Activated naive CD8-positive, alpha-beta T cell treated with anti-CD3 and anti-CD28 coated beads for 36 hours (primary cell): Measurements from ENCODE around the gene ARHGAP12. TPM values are rescaled to one million over a fixed set of nuclear protein-coding genes. Genes with fewer than 3 reads are reported as not detected.

Experiments used
- DNase-seq: peaks from one replicate; pipeline ENCODE4 v3.0.0; 2021
- H3K27ac Mint-ChIP-seq: one replicate; pipeline ENCODE4 v1.8.0; 2022; ENCODE audit warnings: mild to moderate bottlenecking, moderate library complexity, mixed read lengths
- H3K27me3 Mint-ChIP-seq: one replicate; pipeline ENCODE4 v1.8.0; 2022; ENCODE audit warnings: mild to moderate bottlenecking, mixed read lengths
- H3K36me3 Mint-ChIP-seq: one replicate; pipeline ENCODE4 v1.8.0; 2021; ENCODE audit warnings: mild to moderate bottlenecking, mixed read lengths
- H3K4me1 Mint-ChIP-seq: one replicate; pipeline ENCODE4 v1.8.0; 2021; ENCODE audit warnings: mixed read lengths
- H3K4me3 Mint-ChIP-seq: one replicate; pipeline ENCODE4 v1.8.0; 2022; ENCODE audit warnings: mild to moderate bottlenecking, moderate library complexity, mixed read lengths
- H3K9me3 Mint-ChIP-seq: one replicate; pipeline ENCODE4 v1.8.0; 2022; ENCODE audit warnings: mixed read lengths
- total RNA-seq, 2 experiments: library from RNA; stranded (reverse); gene quantifications; one replicate each; pipeline ENCODE4 v1.2.3, GENCODE V29; 2021

The ARHGAP12 gene
- total RNA-seq, 2 experiments from 2014 or later, result 2.8 to 3.4 TPM

DNA sequence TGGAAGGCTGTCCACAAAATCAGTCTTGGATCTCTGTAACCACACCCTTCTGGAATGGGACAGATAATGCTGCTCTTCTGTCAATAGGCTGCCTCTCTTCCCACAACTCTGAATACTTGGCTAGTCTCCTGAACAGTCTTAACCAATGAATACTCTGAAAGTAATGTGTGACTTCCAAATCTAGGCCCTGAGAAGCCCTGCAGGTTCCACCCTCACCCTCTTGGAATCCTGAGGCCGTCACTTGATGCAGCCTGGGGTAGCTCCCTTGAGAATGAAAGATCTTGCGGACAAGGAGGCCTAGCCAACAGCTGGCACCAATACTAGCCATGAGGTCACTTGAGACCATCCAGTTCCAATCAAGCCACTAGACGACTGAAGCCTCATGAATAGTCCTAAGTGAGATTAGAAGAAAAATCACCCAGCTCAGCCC lies 109.2 kb downstream of the ARHGAP12 start:
- no peaks in the 10 kb centered on the region for H3K36me3 Mint-ChIP-seq
- H3K4me1 Mint-ChIP-seq, result no peaks in the 10 kb centered on the region
- H3K27ac Mint-ChIP-seq, result no peak overlapping the region
- no peaks in the 10 kb centered on the region for H3K9me3 Mint-ChIP-seq
- no peak for DNase-seq
- H3K27me3 Mint-ChIP-seq, result no peaks in the 10 kb centered on the region
- no peak overlapping the region for H3K4me3 Mint-ChIP-seq

DNA sequence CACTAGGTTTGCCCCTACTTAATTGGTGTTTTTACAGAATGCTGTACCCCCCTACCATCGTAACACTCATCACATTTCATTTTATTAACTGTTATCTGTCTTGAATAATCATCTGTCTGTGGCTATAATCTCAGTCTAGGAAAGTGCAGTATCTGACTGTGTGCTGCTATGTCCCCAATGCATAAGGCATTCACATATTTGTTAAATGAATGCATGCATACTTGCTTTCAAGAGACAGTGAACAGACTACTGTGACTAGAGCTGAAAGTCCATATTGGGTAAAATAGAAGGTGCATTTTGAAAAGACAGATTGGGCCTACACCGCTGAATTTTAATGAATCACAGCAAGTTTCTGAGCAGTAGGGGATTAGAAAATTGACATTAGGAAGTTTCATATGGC lies 112.3 kb downstream of the ARHGAP12 start:
- no peak overlapping the region for H3K4me3 Mint-ChIP-seq
- H3K36me3 Mint-ChIP-seq, result no peaks in the 10 kb centered on the region
- no peaks in the 10 kb centered on the region for H3K27me3 Mint-ChIP-seq
- DNase-seq, result no peak
- H3K4me1 Mint-ChIP-seq, result no peaks in the 10 kb centered on the region
- H3K9me3 Mint-ChIP-seq, result no peaks in the 10 kb centered on the region
- H3K27ac Mint-ChIP-seq, result no peak overlapping the region

DNA sequence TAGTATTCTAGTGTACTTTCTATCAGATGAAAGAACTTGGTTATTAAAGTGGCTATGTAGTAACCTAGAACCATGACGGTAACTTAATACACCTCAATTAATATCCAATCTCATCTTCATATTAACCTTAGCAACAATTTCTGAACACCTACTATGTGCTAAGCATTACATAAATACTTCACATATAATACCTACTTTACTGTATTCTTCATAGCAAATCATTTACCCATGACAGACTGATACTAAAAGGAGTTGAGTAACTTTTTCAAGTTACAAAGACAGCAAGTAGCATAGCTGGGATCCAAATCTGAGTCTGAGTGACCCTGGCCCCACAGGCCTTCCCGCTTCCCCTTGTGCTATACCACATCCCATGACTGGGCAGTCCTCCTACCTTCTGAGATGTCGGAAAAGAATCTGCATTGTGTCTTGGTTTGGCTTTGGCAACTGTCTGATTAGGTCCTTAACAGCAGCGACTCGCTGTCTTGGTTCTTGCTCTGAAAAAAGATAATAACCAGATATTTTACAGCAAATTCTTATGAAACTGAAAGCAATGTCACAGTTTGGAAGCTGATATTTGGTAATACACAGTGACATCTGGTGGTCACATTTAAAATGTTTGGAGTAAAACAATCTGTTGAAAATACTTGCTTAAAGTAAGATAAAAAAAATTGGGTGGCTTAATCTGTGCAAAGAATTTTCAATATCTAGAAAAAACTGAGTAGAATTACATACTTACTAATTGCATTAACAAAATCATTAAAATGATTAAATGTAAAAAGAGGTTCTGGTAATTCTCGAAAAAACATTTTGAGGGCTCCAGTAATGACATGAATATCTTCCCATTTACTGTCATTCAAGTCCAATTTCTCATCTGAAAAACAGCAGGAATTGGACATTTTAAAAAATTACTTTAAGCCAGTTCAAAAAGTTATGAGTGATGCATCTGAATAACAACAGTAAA lies 120.1 kb downstream of the ARHGAP12 start:
- Mint-ChIP-seq H3K9me3 (no peaks in the 10 kb centered on the region), H3K27me3 (no peaks in the 10 kb centered on the region), H3K36me3 (peaks cover 2% of the 10 kb centered on the region), H3K27ac (peak overlapping the region; percentile 66), H3K4me1 (peaks cover 5% of the 10 kb centered on the region), H3K4me3 (peak overlapping the region; percentile 55)
- DNase-seq, result peak; percentile 6

- DNase-seq, result no peak
- Mint-ChIP-seq H3K4me1 (peaks cover 6% of the 10 kb centered on the region), H3K36me3 (no peaks in the 10 kb centered on the region), H3K9me3 (no peaks in the 10 kb centered on the region), H3K4me3 (no peak overlapping the region), H3K27me3 (no peaks in the 10 kb centered on the region), H3K27ac (no peak overlapping the region)
Observed at GRCh38 chr10:31804352-31804810, 124.2 kb downstream of the ARHGAP12 start.

DNA sequence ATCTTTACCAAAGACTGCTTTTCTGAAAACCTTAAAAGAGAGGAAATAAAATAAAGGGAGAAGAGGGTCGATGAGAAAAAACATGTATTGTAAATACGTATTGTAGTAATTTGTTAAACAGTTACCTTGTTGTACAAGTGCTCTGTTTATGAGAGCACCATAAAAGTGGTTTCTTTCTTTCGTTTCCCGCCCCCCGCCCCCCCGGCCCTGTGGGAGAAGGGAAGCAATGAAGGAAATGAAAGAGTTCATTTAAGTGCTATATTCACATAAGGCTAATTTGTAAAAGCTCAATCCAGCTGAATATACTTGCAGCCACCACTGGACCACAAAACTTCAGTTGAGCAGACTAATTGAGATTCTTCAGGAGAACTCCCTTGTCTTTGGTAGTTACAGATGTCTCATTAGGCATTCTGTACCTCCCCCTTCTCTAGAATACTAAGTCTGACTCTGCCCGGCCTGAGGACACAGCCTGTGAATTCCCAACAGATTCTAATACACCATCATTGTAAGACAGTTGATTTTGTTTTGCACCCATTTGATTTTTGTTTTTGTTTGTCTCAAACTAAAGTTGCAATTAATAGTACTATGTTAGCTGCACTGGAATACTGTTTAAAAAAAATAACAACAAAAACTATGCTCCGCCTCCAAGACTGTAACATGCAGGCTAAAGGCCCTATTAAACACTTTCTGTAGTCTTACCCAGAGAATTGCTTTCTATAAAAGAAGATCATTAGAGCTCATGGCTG lies 124.9 kb downstream of the ARHGAP12 start:
- peaks cover 6% of the 10 kb centered on the region for H3K4me1 Mint-ChIP-seq
- no peaks in the 10 kb centered on the region for H3K9me3 Mint-ChIP-seq
- no peaks in the 10 kb centered on the region for H3K36me3 Mint-ChIP-seq
- H3K27ac Mint-ChIP-seq, result no peak overlapping the region
- no peaks in the 10 kb centered on the region for H3K27me3 Mint-ChIP-seq
- DNase-seq, result no peak
- no peak overlapping the region for H3K4me3 Mint-ChIP-seq

GRCh38 chr10:31799181-31799580 lies 129.4 kb downstream of the ARHGAP12 start:
- H3K27ac Mint-ChIP-seq, result no peak overlapping the region
- no peak overlapping the region for H3K4me3 Mint-ChIP-seq
- no peak for DNase-seq
- no peaks in the 10 kb centered on the region for H3K27me3 Mint-ChIP-seq
- H3K9me3 Mint-ChIP-seq, result no peaks in the 10 kb centered on the region
- H3K4me1 Mint-ChIP-seq, result peaks cover 2% of the 10 kb centered on the region
- H3K36me3 Mint-ChIP-seq, result no peaks in the 10 kb centered on the region

GRCh38 chr10:31792745-31793144 lies 135.9 kb downstream of the ARHGAP12 start:
- Mint-ChIP-seq H3K27me3 (peaks cover 16% of the 10 kb centered on the region), H3K4me1 (no peaks in the 10 kb centered on the region), H3K9me3 (peaks cover 7% of the 10 kb centered on the region), H3K27ac (no peak overlapping the region), H3K36me3 (no peaks in the 10 kb centered on the region), H3K4me3 (no peak overlapping the region)
- no peak for DNase-seq

DNA sequence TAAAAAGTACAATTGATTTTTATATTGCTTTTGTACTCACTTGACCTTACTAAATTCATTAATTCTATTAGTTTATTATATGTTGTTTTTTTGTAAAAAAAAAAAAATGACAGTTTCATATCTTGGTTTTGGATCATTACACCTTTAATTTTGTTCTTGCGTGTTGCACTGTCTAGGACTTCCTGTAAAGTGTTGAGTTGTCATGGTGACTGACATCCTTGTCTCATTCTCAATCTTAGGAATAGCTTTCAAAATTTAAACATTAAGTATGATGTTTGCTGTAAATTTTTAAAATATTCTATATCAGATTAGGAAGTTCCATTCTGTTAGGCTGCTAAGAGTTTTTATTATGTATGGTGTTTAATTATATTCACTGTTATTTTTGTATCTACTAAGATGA lies 139.1 kb downstream of the ARHGAP12 start:
- Mint-ChIP-seq H3K27me3 (peaks cover 16% of the 10 kb centered on the region), H3K4me3 (no peak overlapping the region), H3K36me3 (no peaks in the 10 kb centered on the region), H3K9me3 (peaks cover 7% of the 10 kb centered on the region), H3K4me1 (no peaks in the 10 kb centered on the region), H3K27ac (no peak overlapping the region)
- no peak for DNase-seq

- H3K27ac Mint-ChIP-seq, result no peak overlapping the region
- no peaks in the 10 kb centered on the region for H3K9me3 Mint-ChIP-seq
- no peaks in the 10 kb centered on the region for H3K27me3 Mint-ChIP-seq
- no peaks in the 10 kb centered on the region for H3K36me3 Mint-ChIP-seq
- no peak overlapping the region for H3K4me3 Mint-ChIP-seq
- no peak for DNase-seq
- H3K4me1 Mint-ChIP-seq, result no peaks in the 10 kb centered on the region
Observed at GRCh38 chr10:31782701-31783100, 145.9 kb downstream of the ARHGAP12 start.

DNA sequence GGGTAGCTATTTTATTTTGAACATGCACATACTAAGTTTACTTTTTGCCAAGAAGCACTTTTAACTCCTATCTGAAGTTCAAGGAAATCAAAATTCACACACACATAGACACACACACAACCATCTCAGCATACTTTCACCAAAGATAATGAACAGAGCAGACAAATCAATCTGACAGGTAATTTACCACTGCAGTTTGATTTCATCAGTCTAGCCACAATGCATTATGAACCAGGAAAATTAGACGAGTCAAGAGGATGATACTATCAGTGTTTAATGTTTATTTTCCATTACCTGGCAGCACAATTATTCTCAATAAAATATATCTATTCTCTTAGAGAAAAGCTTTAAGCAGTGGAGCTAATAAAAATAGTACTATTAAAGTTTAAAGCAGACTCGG lies 147.9 kb downstream of the ARHGAP12 start:
- H3K36me3 Mint-ChIP-seq, result no peaks in the 10 kb centered on the region
- no peak overlapping the region for H3K4me3 Mint-ChIP-seq
- no peak for DNase-seq
- H3K4me1 Mint-ChIP-seq, result no peaks in the 10 kb centered on the region
- H3K9me3 Mint-ChIP-seq, result peaks cover 2% of the 10 kb centered on the region
- no peaks in the 10 kb centered on the region for H3K27me3 Mint-ChIP-seq
- H3K27ac Mint-ChIP-seq, result no peak overlapping the region

- Mint-ChIP-seq H3K4me3 (no peak overlapping the region), H3K27ac (no peak overlapping the region), H3K36me3 (no peaks in the 10 kb centered on the region), H3K4me1 (no peaks in the 10 kb centered on the region), H3K27me3 (no peaks in the 10 kb centered on the region), H3K9me3 (peaks cover 2% of the 10 kb centered on the region)
- DNase-seq, result no peak
Observed at GRCh38 chr10:31778627-31779026, 150.0 kb downstream of the ARHGAP12 start.

DNA sequence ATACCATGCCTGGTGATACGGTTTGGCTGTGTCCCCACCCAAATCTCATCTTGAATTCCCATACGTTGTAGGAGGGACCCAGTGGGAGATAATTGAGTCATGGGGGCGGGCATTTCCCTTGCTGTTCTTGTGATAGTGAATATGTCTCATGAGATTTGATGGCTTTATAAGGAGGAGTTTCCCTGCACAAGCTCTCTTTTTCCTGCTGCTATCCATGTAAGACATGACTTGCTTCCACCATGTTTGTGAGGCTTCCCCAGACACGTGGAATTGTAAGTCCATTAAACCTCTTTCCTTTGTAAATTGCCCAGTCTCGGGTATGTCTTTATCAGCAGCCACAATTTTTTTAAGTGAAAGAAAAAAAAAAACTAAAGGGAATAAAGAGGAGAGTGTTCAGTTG lies 152.5 kb downstream of the ARHGAP12 start:
- no peak for DNase-seq
- H3K4me3 Mint-ChIP-seq, result no peak overlapping the region
- peaks cover 2% of the 10 kb centered on the region for H3K9me3 Mint-ChIP-seq
- H3K36me3 Mint-ChIP-seq, result no peaks in the 10 kb centered on the region
- no peak overlapping the region for H3K27ac Mint-ChIP-seq
- no peaks in the 10 kb centered on the region for H3K27me3 Mint-ChIP-seq
- H3K4me1 Mint-ChIP-seq, result no peaks in the 10 kb centered on the region

GRCh38 chr10:31774928-31775650 lies 153.5 kb downstream of the ARHGAP12 start:
- Mint-ChIP-seq H3K27ac (no peak overlapping the region), H3K4me1 (no peaks in the 10 kb centered on the region), H3K27me3 (no peaks in the 10 kb centered on the region), H3K36me3 (no peaks in the 10 kb centered on the region), H3K4me3 (no peak overlapping the region), H3K9me3 (peaks cover 2% of the 10 kb centered on the region)
- no peak for DNase-seq

- H3K4me1 Mint-ChIP-seq, result no peaks in the 10 kb centered on the region
- no peaks in the 10 kb centered on the region for H3K27me3 Mint-ChIP-seq
- H3K9me3 Mint-ChIP-seq, result peaks cover 2% of the 10 kb centered on the region
- H3K36me3 Mint-ChIP-seq, result no peaks in the 10 kb centered on the region
- no peak for DNase-seq
- no peak overlapping the region for H3K27ac Mint-ChIP-seq
- no peak overlapping the region for H3K4me3 Mint-ChIP-seq
Observed at GRCh38 chr10:31774299-31774900, 154.2 kb downstream of the ARHGAP12 start.
